Cardiac fibroblast (primary cell): ENCODE results near the gene DPP9.

Experiments used
- DNase-seq, 2 donors: peaks; one replicate each; pipeline versions ENCODE4 v3.0.0 to v3.0.0-alpha.2; 2010; ENCODE audit warnings: low read depth in 2 of 2
- H3K4me3 ChIP-seq, 2 donors: replicated peaks in 1 of 2; 1 replicate in 1 of 2; 2 replicates in 1 of 2; pipeline ENCODE4 v1.5.1; 2011; ENCODE audit warnings: low read depth in 2 of 2, low read length in 2 of 2, mild to moderate bottlenecking in 2 of 2, moderate library complexity in 1 of 2
- TF ChIP-seq, protein P1 (sequence below): IDR thresholded peaks from one replicate; pipeline ENCODE4 v1.5.1; 2011; ENCODE audit warnings: low read depth, mild to moderate bottlenecking, low read length, inconsistent platforms

DPP9 gene

DNA sequence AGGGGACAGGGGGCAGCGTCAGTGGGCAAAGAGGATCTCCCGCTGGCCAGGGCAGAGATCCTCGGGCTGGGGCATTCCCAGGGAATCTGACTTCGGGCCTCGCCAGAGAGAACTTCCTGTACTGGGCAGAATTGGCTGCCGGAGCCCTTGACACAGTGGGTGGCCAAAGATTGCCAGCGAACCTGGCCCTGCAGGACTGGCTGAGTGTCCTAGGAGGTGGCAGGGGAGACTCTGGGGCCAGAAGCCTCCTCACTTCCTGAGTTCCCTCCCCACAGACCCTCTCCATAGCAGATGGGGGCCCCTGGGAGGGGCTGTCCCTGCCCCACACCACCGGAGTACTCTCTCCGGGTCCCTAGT is 19.3 kb downstream of the DPP9 start:
- H3K4me3 ChIP-seq = no peak overlapping the region
- no peak for DNase-seq
- TF ChIP-seq, protein P1, sequence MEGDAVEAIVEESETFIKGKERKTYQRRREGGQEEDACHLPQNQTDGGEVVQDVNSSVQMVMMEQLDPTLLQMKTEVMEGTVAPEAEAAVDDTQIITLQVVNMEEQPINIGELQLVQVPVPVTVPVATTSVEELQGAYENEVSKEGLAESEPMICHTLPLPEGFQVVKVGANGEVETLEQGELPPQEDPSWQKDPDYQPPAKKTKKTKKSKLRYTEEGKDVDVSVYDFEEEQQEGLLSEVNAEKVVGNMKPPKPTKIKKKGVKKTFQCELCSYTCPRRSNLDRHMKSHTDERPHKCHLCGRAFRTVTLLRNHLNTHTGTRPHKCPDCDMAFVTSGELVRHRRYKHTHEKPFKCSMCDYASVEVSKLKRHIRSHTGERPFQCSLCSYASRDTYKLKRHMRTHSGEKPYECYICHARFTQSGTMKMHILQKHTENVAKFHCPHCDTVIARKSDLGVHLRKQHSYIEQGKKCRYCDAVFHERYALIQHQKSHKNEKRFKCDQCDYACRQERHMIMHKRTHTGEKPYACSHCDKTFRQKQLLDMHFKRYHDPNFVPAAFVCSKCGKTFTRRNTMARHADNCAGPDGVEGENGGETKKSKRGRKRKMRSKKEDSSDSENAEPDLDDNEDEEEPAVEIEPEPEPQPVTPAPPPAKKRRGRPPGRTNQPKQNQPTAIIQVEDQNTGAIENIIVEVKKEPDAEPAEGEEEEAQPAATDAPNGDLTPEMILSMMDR = no peak

DNA sequence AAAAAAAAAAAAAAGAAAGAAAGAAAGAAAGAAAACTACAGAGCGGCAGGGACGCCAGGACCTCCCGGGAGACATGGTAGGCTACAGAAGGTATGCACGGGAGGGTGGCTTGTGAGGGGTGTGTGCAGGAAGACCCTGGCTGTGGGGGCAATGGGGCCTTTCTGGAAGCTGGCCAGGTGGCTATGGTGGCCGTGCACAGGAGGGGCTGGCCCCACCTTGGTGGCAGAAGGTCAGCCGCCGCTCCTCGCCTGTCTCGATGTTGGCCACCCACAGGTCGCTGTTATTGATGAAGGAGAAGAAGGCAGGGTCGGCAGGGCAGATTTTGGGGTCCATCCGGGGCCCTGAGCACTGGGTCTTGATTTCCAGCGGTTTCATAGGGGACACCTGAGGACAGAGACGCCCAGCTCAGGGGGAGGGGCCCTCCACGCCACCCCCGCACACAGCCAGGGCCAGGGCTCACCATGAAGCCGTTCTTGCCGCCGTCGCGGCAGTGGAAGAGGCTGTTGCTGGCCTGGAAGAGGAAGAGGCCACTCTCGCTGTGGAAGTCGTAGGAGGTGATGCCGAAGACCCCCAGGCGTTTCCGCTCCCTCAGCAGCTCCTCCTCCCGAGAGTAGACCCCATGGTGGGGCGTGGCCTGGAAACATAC is 19.8 kb downstream of the DPP9 start:
- DNase-seq = no peak

DNA sequence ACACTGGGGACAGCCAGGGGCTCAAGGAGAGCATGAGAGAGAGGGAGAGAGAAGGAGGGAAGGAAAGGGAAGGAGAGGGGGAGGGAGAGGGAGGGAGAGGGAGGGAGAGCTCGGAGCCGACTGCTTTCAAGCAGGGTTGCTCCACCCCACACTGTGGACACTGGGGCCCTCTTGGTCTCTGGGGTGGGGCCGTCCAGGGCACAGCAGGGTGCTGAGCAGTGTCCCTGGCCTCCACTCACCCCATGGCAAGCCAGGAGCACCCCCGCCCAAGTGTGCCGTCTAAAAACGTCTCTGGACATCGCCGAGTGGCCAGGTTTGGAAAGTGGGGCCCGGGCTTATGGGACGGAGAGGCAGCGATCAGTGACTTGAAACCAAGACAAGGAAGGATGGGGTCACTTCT is 20.9 kb downstream of the DPP9 start:
- H3K4me3 ChIP-seq = no peak overlapping the region
- DNase-seq = no peak
- TF ChIP-seq, protein P1 = no peak

More for the DNA sequence above, 19.8 kb downstream of the DPP9 start:
- H3K4me3 ChIP-seq = no peak overlapping the region
- TF ChIP-seq, protein P1 = no peak

DNA sequence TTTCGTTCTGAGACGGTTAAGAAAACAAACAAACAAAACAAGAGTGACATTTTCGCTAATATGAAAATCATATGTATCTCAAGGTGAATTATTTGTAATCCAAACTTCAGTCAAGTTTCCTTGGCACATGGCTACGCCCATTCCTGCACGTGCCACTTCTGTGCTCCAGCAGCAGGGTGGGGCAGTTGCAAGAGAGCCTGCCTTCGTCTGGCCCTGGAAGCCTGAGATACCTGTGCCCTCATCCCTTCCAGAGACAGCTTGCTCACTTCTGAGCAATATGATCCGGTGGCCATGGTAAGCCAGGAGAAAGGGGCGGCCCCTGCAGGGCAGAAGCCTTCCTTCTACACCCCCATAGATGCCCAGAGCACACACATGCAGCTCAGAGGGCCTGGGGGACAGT is 22.1 kb downstream of the DPP9 start:
- DNase-seq = no peak
- H3K4me3 ChIP-seq = no peak overlapping the region
- TF ChIP-seq, protein P1 = no peak

DNA sequence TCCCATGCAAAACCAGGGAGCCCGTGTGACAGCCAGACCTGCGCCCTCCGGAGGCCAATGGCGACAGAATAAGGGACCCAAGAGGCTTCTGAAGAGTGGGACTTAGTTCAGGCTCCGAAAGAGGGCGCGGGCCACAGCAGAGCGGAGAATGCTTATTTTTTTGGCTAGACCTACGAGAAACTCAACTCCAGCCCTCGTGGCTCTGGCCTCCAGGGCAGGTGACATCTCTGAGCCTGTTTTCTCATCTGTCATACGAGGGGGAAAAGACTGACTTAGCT is 23.0 kb downstream of the DPP9 start:
- no peak for DNase-seq
- TF ChIP-seq, protein P1 = no peak

DNA sequence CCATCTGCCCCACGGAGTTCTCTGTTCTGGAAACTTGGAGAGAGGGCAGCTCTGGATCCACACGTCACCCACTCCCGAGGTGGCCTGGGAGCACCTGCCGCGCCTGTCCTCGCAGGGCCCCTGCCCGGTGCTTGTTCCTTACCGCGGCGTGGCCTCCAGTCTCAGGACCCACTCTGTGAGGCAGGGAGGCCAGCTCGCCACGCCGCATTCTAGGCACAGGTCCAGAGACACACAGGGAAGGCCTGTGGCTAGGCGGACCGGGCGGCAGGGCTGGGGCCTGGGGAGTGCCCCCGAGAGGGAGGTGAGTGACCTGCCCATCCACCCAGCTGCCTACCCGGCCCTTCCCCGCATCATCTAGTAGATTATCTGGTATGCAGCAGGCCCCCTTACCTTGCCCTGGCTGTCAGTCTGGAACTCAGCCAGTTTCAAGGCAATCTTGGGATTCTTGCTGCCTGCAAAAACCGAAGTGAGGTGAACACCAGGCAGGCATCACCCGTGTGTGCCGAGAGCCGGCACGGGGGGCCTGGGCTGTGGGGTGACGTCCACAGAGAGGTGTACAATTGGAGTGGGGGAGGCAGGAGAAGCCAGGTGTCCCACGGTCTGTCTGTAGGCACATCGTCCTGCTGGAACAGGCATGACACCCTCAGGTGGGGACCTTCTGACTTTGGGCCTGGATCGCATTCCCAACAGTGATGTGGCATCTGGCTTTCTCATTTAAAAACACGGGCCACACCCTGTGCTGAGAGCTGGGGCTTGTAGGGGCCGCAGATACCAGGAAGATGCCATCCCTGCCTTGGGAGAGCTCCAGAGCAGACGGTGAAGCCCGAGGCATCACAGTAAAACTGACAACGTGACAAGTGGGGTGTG is 23.6 kb downstream of the DPP9 start:
- TF ChIP-seq, protein P1 = no peak
- no peak for DNase-seq
- no peak overlapping the region for H3K4me3 ChIP-seq

More for the DNA sequence above, 23.0 kb downstream of the DPP9 start:
- no peak overlapping the region for H3K4me3 ChIP-seq

DNA sequence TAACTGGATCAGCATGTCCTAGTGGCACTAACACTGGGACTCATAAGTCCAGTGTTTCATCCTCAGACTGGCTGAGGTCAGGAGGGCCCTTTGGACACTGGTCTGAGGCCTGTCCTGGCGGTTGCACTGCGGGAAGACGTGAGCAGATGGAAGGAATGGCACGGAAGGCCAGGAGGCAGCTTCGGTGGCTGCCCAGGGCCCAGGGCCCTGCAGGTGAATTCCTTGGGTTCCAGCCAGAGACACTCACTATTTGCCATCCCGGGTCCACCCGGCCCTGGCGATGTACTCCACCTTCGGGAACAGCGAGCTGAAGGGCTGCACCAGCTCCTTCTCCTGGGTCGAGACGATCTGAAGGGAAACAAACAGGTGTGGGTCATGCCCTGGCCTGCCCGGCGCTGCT is 26.3 kb downstream of the DPP9 start:
- DNase-seq = no peak
- TF ChIP-seq, protein P1 = no peak
- no peak overlapping the region for H3K4me3 ChIP-seq
